Testis (tissue), 2 donors: Measurements from ENCODE around the gene TRMT44.

Source experiments
- CTCF ChIP-seq, 3 experiments: fragments of 450-650 bp in 2 of 3; fragments of 200-600 bp in 1 of 3; sonication (generic) in 1 of 3; IDR thresholded peaks; one replicate each; pipeline ENCODE4 v1.5.1; 2016 to 2019; ENCODE audit warnings: antibody characterized with exemption in 3 of 3, mild to moderate bottlenecking in 2 of 3, moderate library complexity in 1 of 3
- POLR2A ChIP-seq: fragments of 450-650 bp; IDR thresholded peaks from one replicate; pipeline ENCODE4 v1.6.1; 2017; ENCODE audit warnings: antibody characterized with exemption, mild to moderate bottlenecking, moderate library complexity

DNA sequence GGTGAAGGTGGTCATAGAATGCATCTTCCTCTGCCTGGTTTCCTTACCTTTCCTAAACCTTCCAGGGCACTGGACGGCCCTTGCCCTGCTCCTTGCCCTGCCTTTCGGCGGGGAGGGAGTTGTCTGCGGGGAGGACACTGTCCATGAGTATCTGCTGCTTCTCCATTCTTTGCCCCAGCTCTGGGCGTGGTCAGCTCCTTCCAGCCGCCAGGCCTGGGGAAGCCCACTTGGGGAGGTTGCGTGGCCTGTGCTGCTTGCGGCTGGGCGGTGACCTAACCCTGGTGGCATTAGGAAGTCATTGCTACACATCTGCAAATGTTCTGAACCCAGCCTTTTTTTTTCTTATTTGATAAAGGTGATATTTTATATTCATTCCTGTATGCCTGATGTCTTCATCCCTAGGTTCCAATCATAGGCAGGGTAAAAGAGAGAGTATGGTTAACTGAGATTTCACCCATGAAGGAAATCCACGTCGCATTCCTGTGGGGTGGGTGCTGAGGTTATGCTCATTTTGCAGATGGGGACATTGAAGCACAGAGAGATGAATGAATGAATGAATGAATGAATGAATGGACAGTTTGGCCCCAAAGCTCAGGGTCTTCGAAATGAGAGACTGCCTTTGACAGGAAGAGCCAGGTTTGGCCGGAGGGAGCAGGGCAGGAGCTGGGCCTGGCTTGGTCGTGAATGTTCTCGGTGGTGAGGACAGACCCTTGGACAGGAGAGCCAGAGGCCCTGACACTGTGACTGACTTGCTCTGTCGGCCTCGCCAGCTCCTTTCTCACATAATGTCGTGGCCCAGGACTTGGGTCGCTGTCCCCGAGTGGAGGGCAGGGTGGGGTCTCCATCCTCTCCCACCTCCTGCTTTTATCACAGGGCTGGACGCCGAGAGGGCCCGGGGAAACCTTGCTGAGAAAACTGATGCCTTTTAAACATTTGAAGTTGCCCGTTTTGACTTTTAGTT, 81.9 kb downstream of the TRMT44 start:
- TF ChIP-seq CTCF (IDR thresholded peaks at IDR 0.05) = no peak
- no peak for TF ChIP-seq POLR2A
